GM12891 (cell line): ENCODE measurements around the gene CYP4F8.

ENCODE experiments used
- PAX5 ChIP-seq: IDR thresholded peaks from 2 replicates; pipeline ENCODE4 v1.6.1; 2011; ENCODE audit warnings: low read length, moderate library complexity, mild to moderate bottlenecking; ENCODE audit not compliant: insufficient read depth, severe bottlenecking
- POLR2A ChIP-seq: IDR thresholded peaks from 2 replicates; pipeline ENCODE4 v1.6.1; 2011; ENCODE audit warnings: low read depth, low read length, control low read depth
- POLR2AphosphoS5 ChIP-seq: IDR thresholded peaks from 2 replicates; pipeline ENCODE4 v1.6.1; 2011; ENCODE audit warnings: low read depth, low read length, control low read depth
- SPI1 ChIP-seq: IDR thresholded peaks from 2 replicates; pipeline ENCODE4 v1.6.1; 2011; ENCODE audit warnings: low read depth, low read length, control low read depth
- TAF1 ChIP-seq: IDR thresholded peaks from 2 replicates; pipeline ENCODE4 v1.6.1; 2011; ENCODE audit warnings: low read depth, low read length, control low read depth

GRCh38 chr19:15628236-15629002, 13.4 kb downstream of the CYP4F8 start:
- TF ChIP-seq POLR2A (no peak), POLR2AphosphoS5 (no peak), TAF1 (no peak), PAX5 (no peak), SPI1 (no peak)
